Panc1 (cell line): ENCODE results near the gene TOLLIP. TPM values are rescaled to one million over a fixed set of nuclear protein-coding genes. Genes with fewer than 3 reads are reported as not detected.
A peak's percentile ranks its signal among the peaks of the same experiment; 100 is the strongest.

Experiments used
- ATAC-seq: fragments of 200-7000 bp; cut with Tn5 transposase; 2 replicates; pipeline ENCODE4 v1.9.1; 2020; ENCODE audit warnings: mild to moderate bottlenecking, moderate library complexity
- BruUV-seq: library from RNA; stranded (reverse); fragments of 400-500 nt; replicated peaks from 2 replicates; lab custom pipeline; 2021; lab: Mats Ljungman, UMichigan
- CTCF ChIA-PET: fragments of 300-600 bp; sonication (Branson Sonifier 250); formaldehyde crosslinking; loops from one replicate; lab custom pipeline; 2022; ENCODE audit warnings: antibody characterized with exemption; lab: Charles Lee
- POLR2A ChIA-PET: fragments of 300-600 bp; sonication (Branson Sonifier 250); formaldehyde crosslinking; loops from one replicate; lab custom pipeline; 2022; ENCODE audit warnings: antibody characterized with exemption; lab: Charles Lee
- DNase-seq: peaks from one replicate; pipeline ENCODE4 v3.0.0-alpha.2; 2010; ENCODE audit warnings: low read depth, low spot score
- H3K27ac ChIP-seq: 2 replicates; pipeline ENCODE4 v1.5.1; 2011; ENCODE audit warnings: mild to moderate bottlenecking, low read length, inconsistent platforms
- H3K27me3 ChIP-seq: fragments of 200-500 bp; sonication (Bioruptor generic); 2 replicates; pipeline ENCODE4 v1.6.0; 2014; ENCODE audit warnings: low read length, inconsistent platforms; ENCODE audit not compliant: control insufficient read depth, insufficient read depth
- H3K36me3 ChIP-seq: fragments of 200-500 bp; sonication (Bioruptor generic); 2 replicates; pipeline ENCODE4 v1.5.1; 2014; ENCODE audit warnings: inconsistent platforms, mild to moderate bottlenecking, low read length, moderate library complexity; ENCODE audit not compliant: control insufficient read depth, insufficient read depth
- H3K4me1 ChIP-seq: 2 replicates; pipeline ENCODE4 v1.5.1; 2011; ENCODE audit warnings: inconsistent platforms, mild to moderate bottlenecking, low read length, moderate library complexity; ENCODE audit not compliant: control insufficient read depth, insufficient read depth
- H3K4me3 ChIP-seq, 2 experiments: 2 replicates each; pipeline ENCODE4 v1.5.1; 2011 to 2012; ENCODE audit warnings: low read depth in 2 of 2, low read length in 2 of 2, mild to moderate bottlenecking in 2 of 2, inconsistent platforms in 1 of 2, moderate library complexity in 1 of 2
- H3K9me3 ChIP-seq: fragments of 200-500 bp; sonication (Bioruptor generic); 2 replicates; pipeline ENCODE4 v1.5.1; 2014; ENCODE audit warnings: low read depth, mild to moderate bottlenecking, inconsistent platforms, low read length, moderate library complexity; ENCODE audit not compliant: control insufficient read depth, insufficient read depth
- CTCF ChIP-seq: fragments of 450-650 bp; IDR thresholded peaks from 2 replicates; pipeline ENCODE4 v1.5.1; 2017; ENCODE audit warnings: mild to moderate bottlenecking
- POLR2AphosphoS5 ChIP-seq: IDR thresholded peaks from 2 replicates; pipeline ENCODE4 v1.6.1; 2012; ENCODE audit warnings: mild to moderate bottlenecking, low read depth, low read length, moderate library complexity
- REST ChIP-seq, 2 experiments: IDR thresholded peaks; 2 replicates each; pipeline ENCODE4 v1.6.1; 2011 to 2012; ENCODE audit warnings: low read depth in 2 of 2, control low read depth in 1 of 2, low read length in 1 of 2, mild to moderate bottlenecking in 1 of 2, moderate library complexity in 1 of 2; ENCODE audit not compliant: insufficient read depth in 1 of 2
- SIN3A ChIP-seq: IDR thresholded peaks from 2 replicates; pipeline ENCODE4 v1.6.1; 2012; ENCODE audit warnings: low read depth, mild to moderate bottlenecking, low read length, moderate library complexity, borderline replicate concordance; ENCODE audit not compliant: insufficient read depth
- TCF7L2 ChIP-seq: IDR thresholded peaks from 2 replicates; pipeline ENCODE4 v1.6.1; 2011; ENCODE audit warnings: mild to moderate bottlenecking, low read depth, low read length, inconsistent platforms
- in situ Hi-C: cut with HindIII; loops from 2 replicates; pipeline ENCODE4 v1.10.0; 2016; ENCODE audit warnings: low sequenced_read_pairs, low pct_unique_long_range_greater_than_20kb
- intact Hi-C: fragments of 100-400 bp; cut with micrococcal nuclease; formaldehyde crosslinking; loops from one replicate; pipeline ENCODE4 v1.10.0; 2022; ENCODE audit not compliant: unreplicated experiment
- total RNA-seq: library from RNA; stranded (reverse); gene quantifications from one replicate; pipeline ENCODE4 v1.2.1, GENCODE V29; 2021; ENCODE audit not compliant: unreplicated experiment

TOLLIP gene
- total RNA-seq, 1 experiment from 2014 or later, result 141 TPM

- H3K36me3 ChIP-seq, result no peaks in the 10 kb centered on the region
- H3K4me3 ChIP-seq, result peak overlapping the region; percentile 43 to 68
- ChIA-PET CTCF (interaction anchor here (0.6 kb wide), 1 partner anchor 51 kb away, joined by 8 read pairs; no protein-coding TSS in a partner anchor), POLR2A (no interaction called here)
- no TSS peak for BruUV-seq
- peak overlapping the region; percentile 63 for H3K27ac ChIP-seq
- ATAC-seq, result no peak
- intact Hi-C loops (no loop called here), in situ Hi-C loops (no loop called here)
- no peak for DNase-seq
- 0 out of 2 replicates have a peak, but pooled peaks cover 2% of the 10 kb centered on the region for H3K27me3 ChIP-seq
- no peak for TF ChIP-seq CTCF
- TF ChIP-seq TCF7L2, result no peak
- no peak for TF ChIP-seq REST (IDR thresholded peaks at IDR 0.05; ENCODE audit: insufficient read depth in 1 of 2, low read depth in 2 of 2, low read length in 1 of 2)
- no peak for TF ChIP-seq SIN3A
- no peak for TF ChIP-seq POLR2AphosphoS5
- no peaks in the 10 kb centered on the region for H3K9me3 ChIP-seq
- peaks cover 10% of the 10 kb centered on the region for H3K4me1 ChIP-seq
Observed at GRCh38 chr11:1335264-1335810, 25.9 kb upstream of the TOLLIP start.

GRCh38 chr11:1333860-1334259, 24.4 kb upstream of the TOLLIP start:
- H3K36me3 ChIP-seq, result no peaks in the 10 kb centered on the region
- H3K9me3 ChIP-seq, result no peaks in the 10 kb centered on the region
- CTCF ChIA-PET, result no interaction called here
- no peak for ATAC-seq
- H3K27ac ChIP-seq, result no peak overlapping the region
- no TSS peak for BruUV-seq
- intact Hi-C loops (no loop called here), in situ Hi-C loops (no loop called here)
- DNase-seq, result no peak
- H3K27me3 ChIP-seq, result 0 out of 2 replicates have a peak, but pooled peaks cover 2% of the 10 kb centered on the region
- H3K4me3 ChIP-seq, result no peak overlapping the region
- POLR2A ChIA-PET, result no interaction called here
- TF ChIP-seq CTCF, result no peak
- no peak for TF ChIP-seq SIN3A
- TF ChIP-seq REST (IDR thresholded peaks at IDR 0.05; ENCODE audit: insufficient read depth in 1 of 2, low read depth in 2 of 2, low read length in 1 of 2), result no peak
- no peak for TF ChIP-seq POLR2AphosphoS5
- TF ChIP-seq TCF7L2, result no peak
- peaks cover 10% of the 10 kb centered on the region for H3K4me1 ChIP-seq
